LNCaP clone FGC (cell line): ENCODE data around the gene NKTR.

Experiments used
- DNase-seq: peaks from one replicate; pipeline ENCODE4 v3.0.0-alpha.2; 2011; ENCODE audit warnings: low read depth
- H3K4me3 ChIP-seq: 2 replicates; pipeline ENCODE4 v1.5.1; 2011; ENCODE audit warnings: mild to moderate bottlenecking, low read depth, low read length, control low read depth
- TF ChIP-seq, protein P1 (sequence below): IDR thresholded peaks from 2 replicates; pipeline ENCODE4 v1.5.1; 2012; ENCODE audit warnings: mild to moderate bottlenecking; ENCODE audit not compliant: control insufficient read depth, insufficient read depth; ENCODE audit errors: extremely low read depth

The NKTR gene

GRCh38 chr3:42666022-42666421 lies 65.5 kb downstream of the NKTR start:
- TF ChIP-seq, protein P1, sequence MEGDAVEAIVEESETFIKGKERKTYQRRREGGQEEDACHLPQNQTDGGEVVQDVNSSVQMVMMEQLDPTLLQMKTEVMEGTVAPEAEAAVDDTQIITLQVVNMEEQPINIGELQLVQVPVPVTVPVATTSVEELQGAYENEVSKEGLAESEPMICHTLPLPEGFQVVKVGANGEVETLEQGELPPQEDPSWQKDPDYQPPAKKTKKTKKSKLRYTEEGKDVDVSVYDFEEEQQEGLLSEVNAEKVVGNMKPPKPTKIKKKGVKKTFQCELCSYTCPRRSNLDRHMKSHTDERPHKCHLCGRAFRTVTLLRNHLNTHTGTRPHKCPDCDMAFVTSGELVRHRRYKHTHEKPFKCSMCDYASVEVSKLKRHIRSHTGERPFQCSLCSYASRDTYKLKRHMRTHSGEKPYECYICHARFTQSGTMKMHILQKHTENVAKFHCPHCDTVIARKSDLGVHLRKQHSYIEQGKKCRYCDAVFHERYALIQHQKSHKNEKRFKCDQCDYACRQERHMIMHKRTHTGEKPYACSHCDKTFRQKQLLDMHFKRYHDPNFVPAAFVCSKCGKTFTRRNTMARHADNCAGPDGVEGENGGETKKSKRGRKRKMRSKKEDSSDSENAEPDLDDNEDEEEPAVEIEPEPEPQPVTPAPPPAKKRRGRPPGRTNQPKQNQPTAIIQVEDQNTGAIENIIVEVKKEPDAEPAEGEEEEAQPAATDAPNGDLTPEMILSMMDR = no peak
- H3K4me3 ChIP-seq = no peak overlapping the region
- no peak for DNase-seq

GRCh38 chr3:42666577-42666998 lies 66.1 kb downstream of the NKTR start:
- TF ChIP-seq, protein P1 = no peak
- DNase-seq = no peak
- no peak overlapping the region for H3K4me3 ChIP-seq

DNA sequence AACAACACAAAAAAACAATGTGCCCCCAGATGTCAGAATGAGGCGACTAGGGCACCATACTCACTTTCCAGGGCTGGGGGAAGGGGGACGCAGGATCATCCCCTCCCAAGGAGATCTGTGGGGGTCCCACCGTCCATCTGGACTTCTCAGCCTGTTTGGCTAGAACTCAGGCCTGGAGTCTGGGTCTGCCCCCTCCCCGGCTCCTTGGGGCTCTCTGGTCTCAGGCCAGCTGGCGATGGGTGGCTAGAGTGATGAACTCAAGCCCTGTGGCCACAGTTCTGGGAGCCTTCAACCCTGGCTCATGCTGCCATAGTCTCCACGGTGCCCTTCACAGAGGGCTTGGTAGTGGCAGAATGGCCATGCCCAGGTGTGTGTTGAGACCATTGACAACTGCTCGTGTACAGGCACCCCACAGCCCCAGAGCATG lies 66.6 kb downstream of the NKTR start:
- TF ChIP-seq, protein P1 = no peak
- no peak for DNase-seq
- H3K4me3 ChIP-seq = no peak overlapping the region

- TF ChIP-seq, protein P1 = no peak
- DNase-seq = no peak
- no peak overlapping the region for H3K4me3 ChIP-seq
These were observed 67.3 kb downstream of the NKTR start for GRCh38 chr3:42667523-42668412.

DNA sequence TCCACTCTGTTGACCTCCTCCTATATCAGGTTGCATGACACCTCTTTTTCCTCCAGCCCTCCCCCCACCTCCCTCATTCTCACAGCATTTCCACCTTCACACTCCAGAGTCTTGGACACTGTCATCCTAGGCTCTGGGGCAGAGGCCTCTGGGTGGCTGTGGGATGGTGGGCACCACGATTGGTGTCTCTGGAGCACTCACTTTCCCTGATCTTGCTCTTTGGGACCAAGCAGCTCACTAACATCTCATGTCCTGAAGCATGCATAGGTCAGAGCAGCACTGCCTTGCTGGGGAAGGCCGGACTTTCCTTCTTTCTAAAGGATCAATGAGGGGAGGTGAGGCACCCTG lies 67.9 kb downstream of the NKTR start:
- DNase-seq = no peak
- H3K4me3 ChIP-seq = no peak overlapping the region
- TF ChIP-seq, protein P1 = no peak

GRCh38 chr3:42668793-42669217 lies 68.3 kb downstream of the NKTR start:
- no peak for DNase-seq
- TF ChIP-seq, protein P1 = no peak
- no peak overlapping the region for H3K4me3 ChIP-seq
